HepG2 (cell line): ENCODE data around the gene P2RY8. TPM values are rescaled to one million over a fixed set of nuclear protein-coding genes. Genes with fewer than 3 reads are reported as not detected.

Experiments used
- GTF2F1 ChIP-seq: fragments of 150-350 bp; IDR thresholded peaks from 2 replicates; pipeline ENCODE4 v1.6.1; 2014; ENCODE audit warnings: low read length
- KDM2A ChIP-seq: sonication (generic); formaldehyde crosslinking; IDR thresholded peaks from 2 replicates; pipeline ENCODE4 v1.4.0; 2020; ENCODE audit warnings: low read depth, missing genetic modification reagents, borderline replicate concordance
- MYC ChIP-seq: sonication (generic); formaldehyde crosslinking; IDR thresholded peaks from 2 replicates; pipeline ENCODE4 v1.9.0; 2021; ENCODE audit warnings: missing genetic modification reagents, borderline replicate concordance
- SOX13 ChIP-seq, 3 experiments: fragments of 450-650 bp in 1 of 3; sonication (generic) in 1 of 3; formaldehyde crosslinking in 1 of 3; IDR thresholded peaks in 2 of 3; conservative IDR thresholded peaks in 1 of 3; 2 replicates each; pipeline versions ENCODE4 v1.5.0 to v1.6.1; 2016 to 2020; ENCODE audit warnings: antibody characterized with exemption in 1 of 3, mild to moderate bottlenecking in 1 of 3, missing compliant biosample characterization in 1 of 3, missing genetic modification reagents in 1 of 3, moderate library complexity in 1 of 3
- TFDP2 ChIP-seq: sonication (generic); formaldehyde crosslinking; IDR thresholded peaks from 2 replicates; pipeline ENCODE4 v1.4.0; 2020; ENCODE audit warnings: missing genetic modification reagents
- TSC22D2 ChIP-seq: sonication (generic); formaldehyde crosslinking; IDR thresholded peaks from 2 replicates; pipeline ENCODE4 v1.5.1; 2020; ENCODE audit warnings: missing genetic modification reagents, mild to moderate bottlenecking, borderline replicate concordance
- ZBTB2 ChIP-seq: sonication (generic); formaldehyde crosslinking; IDR thresholded peaks from 2 replicates; pipeline ENCODE4 v1.8.0; 2022; ENCODE audit warnings: low read depth, missing genetic modification reagents
- ZNF326 ChIP-seq: sonication (generic); formaldehyde crosslinking; IDR thresholded peaks from 2 replicates; pipeline ENCODE4 v1.4.0; 2020; ENCODE audit warnings: missing genetic modification reagents, borderline replicate concordance
- ZNF572 ChIP-seq: sonication (generic); formaldehyde crosslinking; IDR thresholded peaks from 2 replicates; pipeline ENCODE4 v1.5.1; 2020; ENCODE audit warnings: mild to moderate bottlenecking, missing genetic modification reagents
- ZNF652 ChIP-seq: IDR thresholded peaks from 2 replicates; pipeline ENCODE4 v1.6.1; 2016; ENCODE audit warnings: low read depth, borderline replicate concordance
- ZNF687 ChIP-seq: sonication (generic); formaldehyde crosslinking; IDR thresholded peaks from 2 replicates; pipeline ENCODE4 v1.5.1; 2020; ENCODE audit warnings: mild to moderate bottlenecking, missing genetic modification reagents, moderate library complexity
- ZNF770 ChIP-seq: sonication (generic); formaldehyde crosslinking; IDR thresholded peaks from 2 replicates; pipeline ENCODE4 v1.5.0; 2020; ENCODE audit warnings: mild to moderate bottlenecking, missing genetic modification reagents
- ZNF879 ChIP-seq: sonication (generic); formaldehyde crosslinking; IDR thresholded peaks from 2 replicates; pipeline ENCODE4 v1.8.1; 2023; ENCODE audit warnings: missing genetic modification reagents
- polyA plus RNA-seq, 8 experiments: library from polyadenylated mRNA; depleted of rRNA in 3 of 8; stranded (reverse) in 7 of 8; unstranded in 1 of 8; fragments of >200 nt; fragmentation: Illumina TruSeq in 4 of 8; extraction: Trizol in 4 of 8; gene quantifications; 2 replicates each; pipeline versions ENCODE4 v1.2.1 to v1.2.3, GENCODE V29; 2011 to 2016; ENCODE audit warnings: low read depth in 4 of 8, missing spikeins in 1 of 8, mixed read lengths in 1 of 8; ENCODE audit not compliant: insufficient read depth in 1 of 8
- total RNA-seq, 5 experiments: library from RNA; depleted of rRNA; stranded (reverse); fragments of >200 nt; fragmentation: Illumina TruSeq; extraction: Trizol; gene quantifications; 2 replicates each; pipeline ENCODE4 v1.2.3, GENCODE V29; 2016; ENCODE audit warnings: low read depth in 1 of 5

P2RY8 gene
- total and polyA plus RNA-seq, 2 of the 13 experiments (the other 11 are each of a cell fraction or from before 2014, with no cell fraction given): 1.0 to 1.3 TPM

- TF ChIP-seq ZBTB2 (CRISPR knock-in tag) (no peak), SOX13 (IDR thresholded peaks at IDR 0.05) (no peak), SOX13 (CRISPR knock-in tag; conservative IDR thresholded peaks at IDR 0.05 in 1 of 2, IDR thresholded peaks at IDR 0.05 in 1 of 2) (no peak), KDM2A (CRISPR knock-in tag) (no peak), TFDP2 (CRISPR knock-in tag) (no peak), ZNF326 (CRISPR knock-in tag) (no peak), ZNF572 (no peak), MYC (no peak), TSC22D2 (CRISPR knock-in tag) (no peak), ZNF879 (CRISPR knock-in tag) (no peak), GTF2F1 (no peak), ZNF652 (CRISPR knock-in tag) (no peak), ZNF687 (CRISPR knock-in tag) (no peak), ZNF770 (no peak)
These were observed 71.4 kb downstream of the P2RY8 start (continued) for GRCh38 chrX:1465286-1466231.
